ENCODE results near the gene WDR33.

Gene WDR33

DNA sequence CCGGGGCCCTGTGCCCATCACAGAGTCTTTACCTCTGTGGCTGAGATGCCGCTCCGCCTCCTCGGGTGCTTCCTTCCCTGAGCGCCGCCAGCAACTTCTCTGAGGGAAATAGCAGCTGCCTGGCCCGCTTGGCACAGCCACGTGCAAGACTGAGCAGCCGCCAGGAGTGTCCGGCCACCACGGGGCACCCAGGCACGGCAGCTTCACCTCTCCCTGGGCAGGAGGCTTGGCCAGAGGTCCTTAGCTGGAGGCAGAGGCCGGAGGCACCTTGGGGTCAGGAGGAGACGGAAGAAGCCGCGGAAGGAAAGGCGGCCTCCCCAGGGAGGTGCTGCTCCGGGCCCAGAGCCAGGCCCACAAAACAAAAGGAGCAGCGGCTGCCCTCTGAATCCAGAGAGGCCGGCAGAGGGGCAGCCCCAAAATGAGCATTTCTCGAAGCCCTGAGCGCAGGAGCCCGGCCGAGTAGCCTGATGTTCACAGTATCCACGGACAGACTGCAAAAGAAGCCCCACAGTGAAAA, 129.6 kb downstream of the WDR33 start:
- H3K4me3 ChIP-seq (ENCODE audit: low read depth, low read length) = no peak overlapping the region
- TF ChIP-seq, protein P1, sequence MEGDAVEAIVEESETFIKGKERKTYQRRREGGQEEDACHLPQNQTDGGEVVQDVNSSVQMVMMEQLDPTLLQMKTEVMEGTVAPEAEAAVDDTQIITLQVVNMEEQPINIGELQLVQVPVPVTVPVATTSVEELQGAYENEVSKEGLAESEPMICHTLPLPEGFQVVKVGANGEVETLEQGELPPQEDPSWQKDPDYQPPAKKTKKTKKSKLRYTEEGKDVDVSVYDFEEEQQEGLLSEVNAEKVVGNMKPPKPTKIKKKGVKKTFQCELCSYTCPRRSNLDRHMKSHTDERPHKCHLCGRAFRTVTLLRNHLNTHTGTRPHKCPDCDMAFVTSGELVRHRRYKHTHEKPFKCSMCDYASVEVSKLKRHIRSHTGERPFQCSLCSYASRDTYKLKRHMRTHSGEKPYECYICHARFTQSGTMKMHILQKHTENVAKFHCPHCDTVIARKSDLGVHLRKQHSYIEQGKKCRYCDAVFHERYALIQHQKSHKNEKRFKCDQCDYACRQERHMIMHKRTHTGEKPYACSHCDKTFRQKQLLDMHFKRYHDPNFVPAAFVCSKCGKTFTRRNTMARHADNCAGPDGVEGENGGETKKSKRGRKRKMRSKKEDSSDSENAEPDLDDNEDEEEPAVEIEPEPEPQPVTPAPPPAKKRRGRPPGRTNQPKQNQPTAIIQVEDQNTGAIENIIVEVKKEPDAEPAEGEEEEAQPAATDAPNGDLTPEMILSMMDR (IDR thresholded peaks at IDR 0.05; ENCODE audit: borderline replicate concordance, insufficient read depth, low read depth, low read length) = no peak

DNA sequence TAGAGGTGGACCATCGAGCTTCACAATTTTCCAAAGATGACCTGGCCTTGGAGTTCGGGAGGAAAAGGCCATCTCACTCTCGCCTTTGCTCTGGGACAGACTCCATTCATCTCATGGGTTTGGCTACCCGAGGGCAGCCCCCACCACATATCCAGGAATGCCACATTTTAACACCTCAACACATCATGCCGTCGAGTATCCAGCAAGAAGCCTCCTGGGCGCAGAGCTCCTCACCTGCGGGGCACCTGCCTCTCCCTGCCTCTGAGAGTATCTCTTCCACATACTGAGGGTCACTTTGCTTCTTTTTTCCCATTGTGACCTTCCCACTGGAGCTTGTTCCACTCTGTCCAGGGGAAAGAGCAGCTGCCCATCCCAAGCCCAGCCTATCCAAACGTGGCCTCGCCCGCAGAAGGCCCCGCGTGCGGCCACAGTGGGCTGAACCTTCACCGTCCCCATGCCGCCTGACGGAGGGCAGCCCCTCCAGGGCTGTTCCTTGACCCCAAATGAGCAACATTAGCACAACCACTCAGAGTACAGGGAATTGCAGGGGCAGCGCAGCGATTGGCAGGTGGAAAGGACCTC, 130.2 kb downstream of the WDR33 start:
- TF ChIP-seq, protein P1 (IDR thresholded peaks at IDR 0.05; ENCODE audit: borderline replicate concordance, insufficient read depth, low read depth, low read length) = no peak
- no peak overlapping the region for H3K4me3 ChIP-seq (ENCODE audit: low read depth, low read length)

DNA sequence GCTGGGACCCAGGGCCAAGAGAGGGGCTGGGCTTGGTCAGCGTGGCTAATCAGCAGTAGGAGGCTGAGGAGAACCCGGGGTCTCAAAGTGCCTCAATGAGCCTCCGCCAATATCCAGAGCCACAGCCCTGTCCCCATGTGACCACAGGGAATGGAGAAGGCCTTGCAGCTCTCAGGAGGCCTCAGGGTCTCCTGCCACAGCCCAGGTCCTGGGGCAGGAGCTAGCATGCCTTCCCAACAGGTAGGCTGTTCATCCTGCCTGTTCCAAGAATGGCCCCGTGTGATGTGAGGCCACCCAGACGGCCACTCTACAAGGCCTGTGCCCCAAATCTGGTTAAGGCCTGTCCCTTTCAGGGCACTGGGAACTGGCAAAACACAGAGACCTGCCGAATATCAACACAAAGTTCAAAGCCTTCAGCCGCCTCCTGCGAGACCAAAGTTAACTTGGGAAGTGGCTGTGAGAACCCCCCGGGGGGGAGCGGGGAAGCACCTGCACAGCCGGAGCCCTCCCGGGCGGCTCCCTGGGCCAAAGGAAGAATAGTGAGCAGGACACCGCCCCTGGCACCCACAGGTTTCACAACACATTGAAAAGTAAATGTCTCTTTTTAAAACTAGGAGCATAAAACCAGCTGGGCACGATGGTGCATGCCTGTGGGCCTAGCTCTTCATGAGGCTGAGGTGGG, 131.2 kb downstream of the WDR33 start:
- TF ChIP-seq, protein P1 (IDR thresholded peaks at IDR 0.05; ENCODE audit: borderline replicate concordance, insufficient read depth, low read depth, low read length) = no peak
- no peak overlapping the region for H3K4me3 ChIP-seq (ENCODE audit: low read depth, low read length)

DNA sequence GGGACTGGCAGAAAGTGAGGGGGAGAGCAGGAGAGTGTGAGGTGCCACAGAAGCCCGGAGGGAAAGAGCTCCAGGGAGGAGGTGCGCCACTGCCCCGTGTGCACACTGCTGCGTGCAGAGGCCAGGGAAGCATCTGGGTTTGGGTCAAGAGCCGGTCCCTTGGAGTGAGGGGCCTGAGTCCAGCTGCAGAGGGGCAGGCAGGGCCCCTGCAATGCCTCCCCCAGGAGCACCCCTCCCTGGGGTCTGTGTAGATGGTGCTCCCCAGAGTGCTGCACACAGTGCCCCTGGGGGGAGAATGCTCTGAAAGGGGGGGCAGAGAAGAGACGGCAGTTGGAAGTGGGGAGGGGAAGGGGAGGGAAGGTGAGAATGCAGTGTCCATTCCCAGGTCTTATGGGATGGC, 132.0 kb downstream of the WDR33 start:
- no peak overlapping the region for H3K4me3 ChIP-seq (ENCODE audit: low read depth, low read length)
- TF ChIP-seq, protein P1 (IDR thresholded peaks at IDR 0.05; ENCODE audit: borderline replicate concordance, insufficient read depth, low read depth, low read length) = no peak

DNA sequence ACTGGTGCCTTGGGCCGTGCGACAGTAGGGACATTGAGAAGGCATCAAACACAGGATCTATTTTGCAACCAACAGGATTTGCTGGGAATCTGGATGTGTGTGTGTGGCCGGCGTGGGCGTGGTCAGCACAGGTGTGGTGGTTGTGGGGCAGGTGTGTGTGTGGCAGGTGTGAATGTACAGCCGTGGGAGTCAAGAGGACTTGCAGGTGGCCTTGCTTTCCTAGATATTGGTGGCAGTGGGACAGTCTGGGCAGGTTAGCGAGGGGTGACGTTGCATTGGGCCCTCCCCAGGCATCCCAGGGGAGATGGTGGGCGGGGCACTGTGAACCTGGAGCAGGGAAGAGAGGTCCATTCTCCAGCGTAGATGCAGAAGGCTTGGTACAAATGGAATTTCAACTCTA, 132.4 kb downstream of the WDR33 start:
- no peak overlapping the region for H3K4me3 ChIP-seq (ENCODE audit: low read depth, low read length)
- TF ChIP-seq, protein P1 (IDR thresholded peaks at IDR 0.05; ENCODE audit: borderline replicate concordance, insufficient read depth, low read depth, low read length) = no peak

DNA sequence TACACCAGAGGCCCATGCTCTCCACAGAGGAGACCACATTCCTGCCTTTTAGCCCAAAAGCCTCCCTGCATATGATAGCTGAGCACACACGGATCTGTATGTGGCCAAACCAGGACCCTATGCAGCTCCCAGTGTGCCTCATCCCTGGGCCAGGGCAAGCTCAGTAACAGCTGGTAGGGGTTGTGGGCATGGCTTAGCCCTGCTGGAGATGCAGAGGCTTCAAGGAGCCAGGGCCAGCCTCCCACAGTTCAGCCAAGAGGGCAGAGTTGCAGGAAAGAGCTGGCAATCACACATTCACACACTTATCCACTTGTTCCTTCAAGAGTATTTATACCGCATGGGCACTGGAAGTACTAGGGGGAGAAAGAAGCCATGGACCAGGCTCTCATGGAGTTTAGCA, 134.1 kb downstream of the WDR33 start:
- no peak overlapping the region for H3K4me3 ChIP-seq (ENCODE audit: low read depth, low read length)

More for the DNA sequence above, 134.1 kb downstream of the WDR33 start:
- TF ChIP-seq, protein P1 (IDR thresholded peaks at IDR 0.05; ENCODE audit: borderline replicate concordance, insufficient read depth, low read depth, low read length) = no peak
